Endodermal cell (in vitro differentiated cells): ENCODE measurements around the gene SCAF4. TPM values are rescaled to one million over a fixed set of nuclear protein-coding genes. Genes with fewer than 3 reads are reported as not detected.
A peak's percentile ranks its signal among the peaks of the same experiment; 100 is the strongest.

Source experiments
- DNase-seq: peaks from one replicate; pipeline ENCODE4 v3.0.0-alpha.2; 2017
- H3K27ac ChIP-seq: 2 replicates; pipeline ENCODE4 v1.5.1; 2013; ENCODE audit warnings: mild to moderate bottlenecking, low read depth, low read length, moderate library complexity
- H3K27me3 ChIP-seq: 2 replicates; pipeline ENCODE4 v1.6.1; 2013; ENCODE audit warnings: mild to moderate bottlenecking, low read length, moderate library complexity; ENCODE audit not compliant: insufficient read depth, control insufficient read depth, poor library complexity, severe bottlenecking
- H3K36me3 ChIP-seq: 2 replicates; pipeline ENCODE4 v1.7.0; 2013; ENCODE audit warnings: mild to moderate bottlenecking, low read length, moderate library complexity; ENCODE audit not compliant: control insufficient read depth, insufficient read depth
- H3K4me1 ChIP-seq: one replicate; pipeline ENCODE4 v1.7.0; 2013; ENCODE audit warnings: low read length; ENCODE audit not compliant: control insufficient read depth, insufficient read depth
- H3K4me3 ChIP-seq: 2 replicates; pipeline ENCODE4 v1.5.1; 2013; ENCODE audit warnings: mild to moderate bottlenecking, low read length, moderate library complexity
- H3K9ac ChIP-seq: 2 replicates; pipeline ENCODE4 v1.6.1; 2013; ENCODE audit warnings: mild to moderate bottlenecking, low read length, moderate library complexity; ENCODE audit not compliant: poor library complexity, severe bottlenecking; ENCODE audit errors: extremely low read depth
- H3K9me3 ChIP-seq: 2 replicates; pipeline ENCODE4 v1.6.1; 2013; ENCODE audit warnings: mild to moderate bottlenecking, low read length, moderate library complexity; ENCODE audit not compliant: control insufficient read depth
- H3K27ac Mint-ChIP-seq: 2 replicates; pipeline ENCODE4 v1.8.0; 2020; ENCODE audit warnings: mixed read lengths
- H3K27me3 Mint-ChIP-seq: 2 replicates; pipeline ENCODE4 v1.8.0; 2021; ENCODE audit warnings: mild to moderate bottlenecking, mixed read lengths; ENCODE audit not compliant: insufficient read depth
- H3K36me3 Mint-ChIP-seq: 2 replicates; pipeline ENCODE4 v1.8.0; 2020; ENCODE audit warnings: low read depth, mixed read lengths
- H3K4me1 Mint-ChIP-seq: 2 replicates; pipeline ENCODE4 v1.8.0; 2020; ENCODE audit warnings: mixed read lengths
- H3K4me3 Mint-ChIP-seq: 2 replicates; pipeline ENCODE4 v1.8.0; 2020; ENCODE audit warnings: mild to moderate bottlenecking, moderate library complexity, mixed read lengths
- H3K9me3 Mint-ChIP-seq: 2 replicates; pipeline ENCODE4 v1.8.0; 2020; ENCODE audit warnings: mild to moderate bottlenecking, mixed read lengths
- WGBS, 2 experiments: methylation state at CpG; one replicate each; pipeline versions ENCODE4 v1.1.5 to v1.1.7; 2013; ENCODE audit warnings: missing lambda C conversion rate in 2 of 2, mixed read lengths in 1 of 2; ENCODE audit not compliant: insufficient coverage in 1 of 2, insufficient read length in 1 of 2; 5-methylcytosine and 5-hydroxymethylcytosine counted together
- total RNA-seq, 2 donors: library from RNA; stranded (reverse); fragmentation: NEBNext Ultra II Directional in 1 of 2; extraction: Animal tissue kit (Norgen Biotek cat#: 25700) in 1 of 2; gene quantifications; 2 replicates in 1 of 2; 3 replicates in 1 of 2; pipeline ENCODE4 v1.2.1, GENCODE V29; 2021
- TF ChIP-seq, protein P1 (sequence below): fragments of 200-600 bp; sonication (generic); conservative IDR thresholded peaks from 2 replicates; pipeline ENCODE4 v1.5.0; 2021; ENCODE audit warnings: antibody characterized with exemption, mild to moderate bottlenecking

Gene SCAF4
- total RNA-seq, 2 donors from 2014 or later: 61.3 to 67.8 TPM

DNA sequence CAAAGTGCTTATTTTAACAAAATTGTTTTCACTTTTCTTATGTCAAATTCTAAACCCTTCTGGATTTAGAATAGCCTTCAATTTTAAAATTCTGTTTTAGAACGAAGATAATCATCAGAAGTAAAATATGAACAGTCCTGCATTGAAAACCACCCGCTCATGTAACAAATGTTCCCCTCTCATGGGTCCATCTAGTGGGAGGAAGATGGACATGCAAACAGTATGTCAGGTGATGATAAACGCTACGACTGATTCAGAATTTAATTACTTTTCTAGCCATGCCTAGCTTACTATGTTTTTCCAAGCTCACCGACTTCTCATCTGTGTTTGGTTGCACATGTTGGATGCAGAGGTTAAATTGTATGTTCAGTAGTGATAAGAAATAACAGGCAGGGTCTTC lies 48.9 kb downstream of the SCAF4 start:
- H3K27me3 ChIP-seq: no peaks in the 10 kb centered on the region
- TF ChIP-seq, protein P1, sequence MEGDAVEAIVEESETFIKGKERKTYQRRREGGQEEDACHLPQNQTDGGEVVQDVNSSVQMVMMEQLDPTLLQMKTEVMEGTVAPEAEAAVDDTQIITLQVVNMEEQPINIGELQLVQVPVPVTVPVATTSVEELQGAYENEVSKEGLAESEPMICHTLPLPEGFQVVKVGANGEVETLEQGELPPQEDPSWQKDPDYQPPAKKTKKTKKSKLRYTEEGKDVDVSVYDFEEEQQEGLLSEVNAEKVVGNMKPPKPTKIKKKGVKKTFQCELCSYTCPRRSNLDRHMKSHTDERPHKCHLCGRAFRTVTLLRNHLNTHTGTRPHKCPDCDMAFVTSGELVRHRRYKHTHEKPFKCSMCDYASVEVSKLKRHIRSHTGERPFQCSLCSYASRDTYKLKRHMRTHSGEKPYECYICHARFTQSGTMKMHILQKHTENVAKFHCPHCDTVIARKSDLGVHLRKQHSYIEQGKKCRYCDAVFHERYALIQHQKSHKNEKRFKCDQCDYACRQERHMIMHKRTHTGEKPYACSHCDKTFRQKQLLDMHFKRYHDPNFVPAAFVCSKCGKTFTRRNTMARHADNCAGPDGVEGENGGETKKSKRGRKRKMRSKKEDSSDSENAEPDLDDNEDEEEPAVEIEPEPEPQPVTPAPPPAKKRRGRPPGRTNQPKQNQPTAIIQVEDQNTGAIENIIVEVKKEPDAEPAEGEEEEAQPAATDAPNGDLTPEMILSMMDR: peak; percentile 53
- H3K36me3 Mint-ChIP-seq: peaks cover 58% of the 10 kb centered on the region
- H3K4me1 ChIP-seq: no peaks in the 10 kb centered on the region
- H3K27ac ChIP-seq: no peak overlapping the region
- no peaks in the 10 kb centered on the region for H3K4me1 Mint-ChIP-seq
- no peaks in the 10 kb centered on the region for H3K9me3 Mint-ChIP-seq
- H3K4me3 ChIP-seq: no peak overlapping the region
- H3K27me3 Mint-ChIP-seq: no peaks in the 10 kb centered on the region
- DNase-seq: no peak
- H3K36me3 ChIP-seq: peaks cover 93% of the 10 kb centered on the region
- WGBS, 2 experiments: 92 to 100% methylated on average over 2 to 5 of the region's 5 CpGs
- no peaks in the 10 kb centered on the region for H3K9me3 ChIP-seq
- H3K4me3 Mint-ChIP-seq: no peak overlapping the region
- H3K27ac Mint-ChIP-seq: no peak overlapping the region
- no peak overlapping the region for H3K9ac ChIP-seq

DNA sequence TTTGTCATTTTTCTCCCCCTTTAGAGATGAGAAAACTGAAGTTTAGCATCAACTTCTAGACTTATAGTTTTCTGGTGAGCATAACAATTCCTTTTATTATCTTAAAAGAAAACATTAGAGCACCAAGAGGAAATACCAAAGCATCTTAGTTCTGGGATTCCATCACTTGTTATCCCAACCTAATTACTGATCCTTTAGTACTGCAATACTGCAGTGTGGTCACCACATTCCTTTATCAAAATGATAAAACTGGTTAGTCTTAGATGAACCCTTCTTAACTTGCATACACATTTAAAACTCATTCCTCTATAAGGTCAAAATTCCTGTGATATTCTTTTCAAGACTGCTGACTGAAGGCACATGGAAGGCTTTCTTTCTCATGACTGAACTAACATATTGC lies 49.3 kb downstream of the SCAF4 start:
- Histone ChIP-seq H3K27ac (no peak overlapping the region), H3K4me3 (no peak overlapping the region), H3K9me3 (no peaks in the 10 kb centered on the region), H3K36me3 (peaks cover 94% of the 10 kb centered on the region), H3K4me1 (no peaks in the 10 kb centered on the region), H3K9ac (no peak overlapping the region), H3K27me3 (no peaks in the 10 kb centered on the region)
- peaks cover 56% of the 10 kb centered on the region for H3K36me3 Mint-ChIP-seq
- DNase-seq: no peak
- TF ChIP-seq, protein P1: no peak
- no peak overlapping the region for H3K27ac Mint-ChIP-seq
- no peaks in the 10 kb centered on the region for H3K9me3 Mint-ChIP-seq
- H3K27me3 Mint-ChIP-seq: no peaks in the 10 kb centered on the region
- no peaks in the 10 kb centered on the region for H3K4me1 Mint-ChIP-seq
- H3K4me3 Mint-ChIP-seq: no peak overlapping the region

DNA sequence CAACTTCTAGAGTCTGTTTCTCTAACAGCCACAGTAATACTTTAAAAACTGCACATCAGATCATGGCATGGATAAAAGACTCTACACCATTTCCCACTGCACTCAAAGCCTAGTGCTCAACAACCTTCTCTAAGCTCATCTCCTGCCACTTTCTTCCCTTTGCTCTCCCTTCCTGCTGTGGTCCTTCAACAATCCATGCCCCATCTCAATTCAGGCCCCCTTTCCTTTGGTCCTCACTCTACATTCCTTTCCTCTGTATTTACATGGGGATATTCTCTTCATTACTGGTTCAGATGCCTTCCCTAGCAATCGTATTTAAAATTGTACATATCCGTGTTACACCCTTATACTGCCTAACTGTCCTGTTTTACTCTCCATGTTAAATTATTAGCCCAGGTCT lies 53.4 kb downstream of the SCAF4 start:
- H3K4me3 ChIP-seq: no peak overlapping the region
- WGBS, 2 experiments: 91% methylated on average over 2 of the region's 2 CpGs; no CpG with 5 or more reads in 1 of the 2 experiments
- peaks cover 71% of the 10 kb centered on the region for H3K36me3 ChIP-seq
- no peaks in the 10 kb centered on the region for H3K9me3 Mint-ChIP-seq
- no peak overlapping the region for H3K27ac ChIP-seq
- no peak for DNase-seq
- no peaks in the 10 kb centered on the region for H3K27me3 ChIP-seq
- no peak overlapping the region for H3K9ac ChIP-seq
- no peak overlapping the region for H3K4me3 Mint-ChIP-seq
- no peaks in the 10 kb centered on the region for H3K27me3 Mint-ChIP-seq
- no peaks in the 10 kb centered on the region for H3K4me1 ChIP-seq
- TF ChIP-seq, protein P1: no peak
- no peaks in the 10 kb centered on the region for H3K9me3 ChIP-seq
- no peak overlapping the region for H3K27ac Mint-ChIP-seq
- H3K36me3 Mint-ChIP-seq: peaks cover 21% of the 10 kb centered on the region
- no peaks in the 10 kb centered on the region for H3K4me1 Mint-ChIP-seq
